K562 treated with DMSO at 1 percent for 48 hours (cell line): ENCODE results near the gene TIMM9. TPM values are rescaled to one million over a fixed set of nuclear protein-coding genes. Genes with fewer than 3 reads are reported as not detected.

Experiments
- total RNA-seq: library from RNA; unstranded; fragments of 300-600 nt; gene quantifications from 2 replicates; pipeline ENCODE4 v1.2.3, GENCODE V29; 2022; ENCODE audit warnings: low replicate concordance; ENCODE audit errors: extremely low read depth

TIMM9 gene
- total RNA-seq = not detected in 2 replicates

GRCh38 chr14:58427281-58428117 is at the start of gene TIMM9, which contains the start of gene KIAA0586:
TSS of gene TIMM9 (minus strand) at chr14:58427531. CDS start at chr14:58411945, 15,586 bp downstream.
TSS of gene KIAA0586 (plus strand) at chr14:58427719. CDS start at chr14:58428265, 546 bp downstream.

DNA sequence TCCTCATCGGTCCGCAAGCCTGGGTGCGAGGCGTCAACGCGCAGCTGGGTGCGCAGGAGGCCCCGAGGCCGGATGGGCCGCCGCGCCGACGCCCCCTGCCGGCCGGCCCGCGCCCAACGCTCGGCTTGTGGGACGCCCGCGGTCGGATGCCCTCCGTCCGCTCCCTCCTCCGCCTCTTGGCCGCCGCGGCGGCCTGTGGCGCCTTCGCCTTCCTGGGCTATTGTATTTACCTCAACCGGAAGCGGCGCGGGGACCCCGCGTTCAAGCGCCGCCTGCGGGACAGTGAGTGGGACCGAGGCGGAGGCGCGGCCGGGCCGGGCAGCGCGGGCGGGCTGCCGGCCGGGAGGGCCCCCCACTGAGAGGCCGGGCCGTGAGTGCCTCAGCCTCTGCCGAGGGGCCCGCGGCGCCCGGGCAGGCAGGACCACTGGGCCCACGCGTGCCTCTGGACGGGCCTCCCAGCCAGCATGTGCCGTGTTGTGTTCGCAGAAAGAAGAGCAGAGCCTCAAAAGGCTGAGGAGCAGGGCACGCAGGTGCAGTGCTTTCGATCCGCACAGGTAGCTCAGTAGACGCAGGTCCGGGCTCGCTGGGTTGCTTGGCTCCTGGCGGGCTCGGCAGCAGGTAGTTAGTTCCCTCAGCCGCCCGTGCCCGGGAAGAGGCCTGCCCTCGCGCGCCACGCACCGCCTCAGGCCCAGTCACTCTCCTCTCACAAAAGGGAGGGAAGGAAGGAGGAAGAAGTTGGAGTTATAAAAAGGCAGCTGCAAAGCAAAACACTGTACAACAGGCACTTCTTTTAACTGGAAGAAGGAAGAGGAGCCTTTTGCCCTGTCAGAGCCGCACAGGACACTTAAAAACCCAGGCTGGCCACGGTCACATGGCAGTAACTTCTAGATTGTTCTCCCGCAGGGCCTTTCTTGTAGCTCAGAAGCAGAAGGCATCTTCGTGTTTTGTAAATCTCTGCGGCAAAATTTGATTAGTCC is 31.2 kb downstream of the TIMM9 start, which contains the start of gene TOMM20L:
TSS of gene TOMM20L (plus strand) at position 119 of the 977 bp plus-strand sequence. CDS start at position 147, 28 bp downstream.

Other genes starting within 250 kb of the TIMM9 start
- not detected in 2 replicates for gene ACTR10, start 227.4 kb downstream of the TIMM9 start, total RNA-seq
- gene PSMA3, start 182.7 kb downstream of the TIMM9 start, total RNA-seq = not detected in 2 replicates
- gene ARID4A, start 129.0 kb downstream of the TIMM9 start, total RNA-seq = not detected in 2 replicates
- not detected in 2 replicates for gene TOMM20L, start 31.6 kb downstream of the TIMM9 start, total RNA-seq
- not detected in 2 replicates for gene KIAA0586, start 188 bp upstream of the TIMM9 start, total RNA-seq
- not detected in 2 replicates for gene DACT1, start 210.4 kb upstream of the TIMM9 start, total RNA-seq